Measurements from ENCODE around the gene ZNF93. TPM values are rescaled to one million over a fixed set of nuclear protein-coding genes. Genes with fewer than 3 reads are reported as not detected.

The ZNF93 gene
- total and polyA plus RNA-seq, 2 of the 13 experiments (the other 11 are each of a cell fraction or from before 2014, with no cell fraction given): 0.49 to 0.66 TPM

GRCh38 chr19:19865750-19866610 lies 34.8 kb upstream of the ZNF93 start, which contains the start of gene ZNF253 (continued):
- no peak; the same call in 1 of the 2 replicates for TF ChIP-seq PRDM15 (CRISPR knock-in tag; IDR thresholded peaks at IDR 0.05)
- TF ChIP-seq SNAI1 (CRISPR knock-in tag; IDR thresholded peaks at IDR 0.05; ENCODE audit: borderline replicate concordance): no peak
- TF ChIP-seq DMAP1 (CRISPR knock-in tag; IDR thresholded peaks at IDR 0.05): peak; percentile 63; the same call in 1 of the 2 replicates
- no peak for TF ChIP-seq ATF1 (CRISPR knock-in tag; IDR thresholded peaks at IDR 0.05)
- no peak for TF ChIP-seq KIAA2018 (CRISPR knock-in tag; IDR thresholded peaks at IDR 0.05; ENCODE audit: borderline replicate concordance)
- no peak for TF ChIP-seq TCF12 (IDR thresholded peaks at IDR 0.05)
- no peak; the same call in 1 of the 2 replicates for TF ChIP-seq TCF12 (CRISPR knock-in tag; IDR thresholded peaks at IDR 0.05)
- peak; percentile 63; the same call in 1 of the 3 replicates for TF ChIP-seq MXI1 (IDR thresholded peaks at IDR 0.05; ENCODE audit: borderline replicate concordance, low read depth, low read length)
- TF ChIP-seq MTERF4 (CRISPR knock-in tag; IDR thresholded peaks at IDR 0.05): no peak; the same call in 1 of the 2 replicates
- no peak for TF ChIP-seq HOXA7 (CRISPR knock-in tag; IDR thresholded peaks at IDR 0.05)
- no peak for TF ChIP-seq PHB2 (IDR thresholded peaks at IDR 0.05; ENCODE audit: partially characterized antibody)
- TF ChIP-seq ATF7-NPFF (CRISPR knock-in tag; IDR thresholded peaks at IDR 0.05; ENCODE audit: low read depth): no peak
- no peak for TF ChIP-seq HNF4A (CRISPR knock-in tag; IDR thresholded peaks at IDR 0.05)
- TF ChIP-seq ZNF672 (CRISPR knock-in tag; IDR thresholded peaks at IDR 0.05): no peak
- no peak for TF ChIP-seq SMAD3 (CRISPR knock-in tag; IDR thresholded peaks at IDR 0.05)
- no peak for TF ChIP-seq LCORL (IDR thresholded peaks at IDR 0.05)
- TF ChIP-seq LCORL (CRISPR knock-in tag; IDR thresholded peaks at IDR 0.05): no peak
- TF ChIP-seq MTF1 (CRISPR knock-in tag; IDR thresholded peaks at IDR 0.05): no peak

All from HepG2 (cell line).